GM21390 (cell line): ENCODE data around the gene CYB561.
A peak's percentile ranks its signal among the peaks of the same experiment; 100 is the strongest.

ENCODE experiments used
- ATAC-seq: cut with Tn5 transposase; IDR thresholded peaks from one replicate; pipeline ENCODE4 v1.9.1; 2021; ENCODE audit not compliant: unreplicated experiment

Gene CYB561

GRCh38 chr17:63452046-63452961, 6.2 kb upstream of the CYB561 start:
- ATAC-seq: no peak

DNA sequence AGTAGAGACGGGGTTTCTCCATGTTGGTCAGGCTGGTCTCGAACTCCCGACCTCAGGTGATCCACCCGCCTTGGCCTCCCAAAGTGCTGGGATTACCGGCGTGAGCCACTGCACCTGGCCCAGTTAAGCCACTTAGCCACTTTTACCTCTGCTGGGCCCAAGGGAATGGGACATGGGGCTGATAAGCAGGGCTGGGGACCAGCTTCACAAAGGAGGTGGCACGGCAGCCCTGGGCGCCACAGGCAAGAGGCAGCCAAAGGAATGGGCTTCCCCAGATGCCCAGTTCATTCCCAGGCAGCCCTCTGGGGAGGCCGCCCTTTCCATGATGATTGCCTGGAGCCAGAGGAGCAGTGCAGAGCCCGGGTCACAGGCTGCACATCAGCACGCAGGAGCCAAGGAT, 5.0 kb upstream of the CYB561 start:
- ATAC-seq: no peak

DNA sequence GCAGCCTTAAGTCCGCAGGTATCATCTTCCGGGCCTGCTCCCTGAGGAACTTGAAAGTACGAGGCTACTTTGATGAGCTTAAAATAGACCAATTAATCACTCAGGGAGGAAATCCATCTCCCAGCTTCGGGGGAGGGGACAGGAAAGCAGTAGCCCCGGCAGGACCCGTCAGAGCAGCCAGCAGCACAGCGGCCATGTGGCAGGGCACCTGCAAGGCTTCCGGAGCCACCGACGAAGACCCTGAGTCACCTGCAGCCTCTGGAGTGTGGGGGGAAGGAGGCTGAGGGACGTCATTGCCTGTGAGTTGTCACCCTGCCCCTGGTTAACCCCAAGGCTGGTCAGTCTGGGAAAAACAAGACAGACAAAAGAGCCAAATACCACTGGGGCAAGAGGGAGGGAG, 4.4 kb upstream of the CYB561 start:
- no peak for ATAC-seq

DNA sequence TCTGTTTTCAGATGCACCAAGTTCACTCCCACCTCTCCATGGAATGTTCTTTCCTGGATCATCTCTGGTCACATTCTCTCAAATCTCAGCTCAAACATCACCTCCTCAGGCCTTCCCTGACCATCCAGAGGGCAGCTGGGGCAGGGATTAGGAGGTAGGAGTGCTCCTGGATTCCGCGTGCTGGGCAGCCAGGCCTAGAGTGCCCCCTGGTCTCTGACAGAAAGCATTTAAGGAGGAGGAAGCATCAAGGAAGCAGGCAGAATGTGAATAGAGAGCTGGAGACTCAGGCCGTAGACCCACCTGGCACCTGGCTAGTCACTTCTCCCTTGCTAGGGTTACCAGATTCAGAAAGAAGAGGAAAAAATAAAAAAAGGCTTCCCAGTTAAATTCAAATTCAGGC, 2.5 kb upstream of the CYB561 start:
- no peak for ATAC-seq

DNA sequence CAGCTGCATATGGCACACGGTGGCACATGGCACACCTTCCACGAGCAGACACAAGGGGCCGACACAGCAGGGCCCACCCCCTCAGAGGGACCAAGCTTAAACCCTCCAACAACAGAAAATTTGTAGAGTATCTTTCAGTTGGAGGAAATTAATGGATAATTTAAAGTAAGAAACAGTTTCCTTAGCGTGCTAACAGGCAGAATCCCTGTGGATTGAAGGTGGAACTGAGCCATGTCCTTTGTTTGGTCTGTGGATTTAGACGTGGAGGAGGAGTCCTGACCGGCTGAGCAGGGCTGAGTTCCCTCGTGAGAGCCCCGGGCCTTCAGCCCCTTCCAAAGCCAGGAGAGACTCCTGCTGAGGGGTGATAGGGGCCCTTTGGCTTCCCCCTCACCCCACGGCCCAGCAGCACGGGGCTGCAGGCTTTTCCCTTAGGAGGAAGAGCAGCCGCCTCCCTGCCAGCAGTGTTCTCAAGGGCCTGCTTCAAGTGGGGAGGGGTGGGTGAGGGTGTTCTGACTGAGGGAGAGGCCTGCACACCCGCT, 1.4 kb upstream of the CYB561 start:
- ATAC-seq: no peak

GRCh38 chr17:63446753-63447470, 806 bp upstream of the CYB561 start:
- ATAC-seq: peak; percentile 18

GRCh38 chr17:63445571-63445953, 544 bp downstream of the CYB561 start:
- peak; percentile 13 for ATAC-seq

DNA sequence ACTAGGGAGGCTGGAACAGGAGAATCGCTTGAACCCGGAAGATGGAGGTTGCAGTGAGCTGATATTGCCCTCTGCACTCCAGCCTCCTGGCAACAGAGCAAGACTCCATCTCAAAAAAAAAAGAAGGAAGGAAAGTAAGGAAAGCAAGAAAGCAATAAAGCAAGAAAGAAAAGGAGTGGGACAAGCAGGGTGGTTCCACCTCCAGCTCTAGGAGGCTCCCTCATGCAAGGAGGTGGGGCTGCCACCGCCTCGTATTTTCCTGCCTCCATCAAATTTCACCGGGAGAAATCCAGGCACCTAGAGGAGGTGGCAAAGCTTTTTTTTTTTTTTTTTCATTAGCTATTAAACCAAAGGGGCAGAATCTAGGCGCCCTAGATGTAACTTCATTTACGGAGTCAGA, 1.0 kb downstream of the CYB561 start:
- ATAC-seq: no peak

DNA sequence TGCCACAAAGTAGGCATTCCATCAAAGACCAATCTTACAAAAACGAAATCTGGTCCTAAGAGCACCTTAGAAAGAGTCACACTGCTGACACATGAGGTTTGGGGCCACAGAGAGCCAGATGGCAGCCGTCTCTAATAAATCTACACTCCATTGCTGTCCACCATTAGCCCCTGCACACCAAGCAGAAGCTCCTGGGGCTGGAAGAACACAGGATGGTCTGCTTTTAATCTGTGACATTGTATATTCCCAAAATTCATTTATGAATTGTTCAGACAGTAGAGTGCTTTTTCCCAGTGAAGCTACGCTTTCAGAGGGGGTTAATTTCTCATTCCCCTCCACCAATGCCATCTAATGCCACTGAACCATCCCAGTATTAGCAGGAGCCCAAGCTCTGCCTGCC, 1.6 kb downstream of the CYB561 start:
- no peak for ATAC-seq

DNA sequence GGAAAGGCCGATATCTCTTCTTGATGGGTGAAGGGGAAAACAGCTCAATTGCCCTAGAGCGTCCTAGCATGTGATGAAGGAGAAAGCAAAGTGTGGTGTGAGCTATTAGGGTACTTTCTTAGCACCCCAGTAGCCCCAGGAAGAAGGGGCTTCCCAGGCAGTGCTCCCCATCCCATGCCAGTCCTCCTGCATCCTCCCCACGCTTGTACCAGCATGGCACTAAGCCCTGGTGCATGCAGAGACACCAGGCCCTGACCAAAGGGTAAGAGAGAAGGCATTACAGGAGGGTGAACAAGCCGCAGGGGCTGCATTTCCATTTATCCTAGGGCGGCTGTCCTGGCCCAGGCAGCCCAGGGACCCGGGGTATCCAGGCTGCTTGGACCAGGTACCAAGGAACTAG, 3.1 kb downstream of the CYB561 start:
- no peak for ATAC-seq

- no peak for ATAC-seq
These were observed 3.5 kb downstream of the CYB561 start for GRCh38 chr17:63442549-63443035.

DNA sequence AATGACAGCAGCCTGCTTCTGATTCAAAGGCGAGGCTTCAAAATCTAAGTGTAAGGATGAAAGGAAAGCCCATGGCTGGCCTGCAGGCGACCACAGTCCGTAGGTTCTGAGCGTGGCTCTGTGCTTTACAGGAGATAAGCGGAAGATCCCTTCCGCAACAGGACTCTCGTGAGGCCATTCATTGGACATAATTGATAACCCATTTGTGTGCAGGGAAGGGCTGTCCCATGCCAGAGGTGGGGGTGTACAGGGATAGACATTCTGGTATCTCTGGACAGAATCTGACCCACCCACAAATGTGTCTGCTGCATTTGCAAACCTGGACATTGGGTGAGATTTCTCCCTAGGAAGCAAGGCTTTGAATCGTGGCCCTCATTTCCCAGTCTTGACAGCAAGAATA, 4.0 kb downstream of the CYB561 start:
- no peak for ATAC-seq

DNA sequence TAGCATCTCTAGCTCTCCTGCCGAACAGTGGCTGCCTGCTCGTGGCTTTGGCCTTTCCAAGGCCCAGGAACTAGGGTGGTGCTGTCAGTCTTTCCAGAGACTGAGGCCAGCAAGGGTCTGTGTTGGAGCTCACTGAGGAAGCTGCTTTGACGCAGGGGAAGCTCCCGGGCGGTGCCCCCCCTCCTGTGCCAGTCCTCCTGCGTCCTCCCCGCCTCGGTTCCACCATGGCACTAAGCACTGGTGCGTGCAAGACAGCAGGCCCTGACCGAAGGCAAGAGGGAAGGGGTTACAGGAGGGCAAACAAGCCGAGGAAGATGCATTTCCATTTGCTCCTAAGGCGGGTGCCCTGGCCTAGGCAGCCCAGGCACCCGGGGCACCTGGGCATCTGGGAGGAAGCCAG, 4.5 kb downstream of the CYB561 start:
- ATAC-seq: no peak

DNA sequence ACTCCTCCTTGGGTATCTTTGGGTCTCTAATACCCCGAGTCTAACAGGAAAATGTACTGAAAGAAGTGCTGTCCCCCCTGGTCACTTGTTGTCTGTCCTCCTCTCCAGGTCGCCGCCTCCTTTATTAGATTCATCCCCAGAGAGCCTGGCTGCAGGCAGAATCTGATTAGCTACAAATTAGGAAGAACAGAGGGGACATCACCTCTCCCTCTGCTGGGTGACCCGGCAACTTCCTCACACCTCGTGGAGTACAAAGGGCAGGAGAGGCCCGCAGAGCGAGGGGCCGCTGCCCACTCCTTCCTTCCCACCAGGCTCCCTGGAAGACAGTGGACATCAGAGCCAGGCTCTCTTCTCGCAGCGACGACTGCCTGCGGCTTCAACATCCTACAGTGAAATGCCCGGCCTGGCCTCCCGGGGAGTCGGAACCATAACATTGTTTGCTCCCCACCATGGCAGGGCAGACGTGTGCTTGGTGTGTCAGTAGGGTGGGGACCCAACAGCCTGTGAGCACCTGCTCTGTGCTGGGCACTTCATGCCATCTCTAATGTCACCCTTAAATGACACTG, 5.3 kb downstream of the CYB561 start:
- ATAC-seq: no peak

DNA sequence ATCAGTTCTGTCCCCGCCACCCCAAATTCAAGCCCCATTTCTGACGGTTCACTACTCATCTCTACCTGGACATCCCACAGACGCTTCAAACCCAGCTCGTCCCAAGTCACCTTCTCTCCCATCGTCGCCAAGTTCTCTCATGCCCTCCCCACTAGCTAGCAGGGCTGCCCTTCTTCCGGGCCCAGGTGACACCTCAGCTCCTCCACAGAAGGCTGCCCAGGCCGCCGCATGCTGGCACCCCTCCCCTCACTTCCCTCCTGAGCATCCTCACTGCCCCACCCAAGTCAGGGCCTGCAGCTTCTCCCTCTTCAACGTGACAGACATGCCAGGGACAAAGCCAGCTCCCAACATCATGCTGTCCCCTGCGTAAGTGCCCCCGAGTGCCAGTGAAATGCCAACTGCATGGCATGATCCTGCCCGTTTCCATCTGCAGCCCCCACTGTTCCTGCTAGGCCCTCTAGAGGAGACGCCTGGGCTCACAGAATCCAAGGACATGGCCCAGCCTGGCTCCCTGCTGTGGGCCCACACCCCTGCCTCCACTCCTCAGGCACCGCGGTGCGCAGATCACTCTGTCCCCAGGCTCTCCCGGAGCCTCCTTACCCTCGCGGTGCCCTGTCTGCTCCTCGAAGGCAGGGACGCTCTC, 5.9 kb downstream of the CYB561 start:
- no peak for ATAC-seq

GRCh38 chr17:63439687-63440086, 6.4 kb downstream of the CYB561 start:
- no peak for ATAC-seq

- ATAC-seq: no peak
These were observed 7.7 kb downstream of the CYB561 start for GRCh38 chr17:63438092-63439051.

- ATAC-seq: no peak
These were observed 8.6 kb downstream of the CYB561 start for GRCh38 chr17:63437287-63438091.

DNA sequence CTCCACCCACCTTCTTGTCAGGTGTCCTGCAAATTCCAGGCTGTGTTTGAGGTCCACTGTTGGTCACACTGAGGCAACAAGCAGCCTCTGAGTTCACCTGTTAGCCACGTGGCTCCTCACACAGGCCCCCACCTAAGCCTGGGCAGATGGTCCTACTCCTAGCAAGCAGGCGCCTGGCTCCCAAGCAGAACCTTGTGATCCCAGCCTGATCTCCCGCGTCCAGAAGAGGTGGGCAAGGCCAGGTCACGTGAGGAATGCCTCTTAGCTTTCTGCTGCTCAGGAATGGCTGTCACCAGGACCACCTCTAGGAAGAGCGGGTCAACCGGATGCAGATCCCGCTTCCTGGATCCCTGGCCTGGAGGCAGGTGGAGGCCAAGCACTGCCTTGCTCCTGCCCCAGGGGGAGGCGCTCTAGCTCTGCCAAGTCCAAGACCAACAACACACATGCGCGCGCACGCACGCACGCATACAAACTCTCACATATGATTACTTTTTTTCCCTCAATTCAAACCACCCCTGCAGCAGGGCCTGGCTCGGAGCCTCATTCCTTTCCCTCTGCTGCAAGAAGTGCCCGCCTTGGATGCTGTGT, 9.5 kb downstream of the CYB561 start:
- ATAC-seq: no peak
